Hematopoietic multipotent progenitor cell treated with erythropoietin and hydrocortisone succinate and interleukin-3 and kit ligand, for 17 days (in vitro differentiated cells): Measurements from ENCODE around the gene ARHGAP9.

Experiments used
- DNase-seq: peaks from one replicate; pipeline ENCODE4 v3.0.0-alpha.2; 2015; ENCODE audit warnings: low spot score

The ARHGAP9 gene

GRCh38 chr12:57472391-57472790 lies 7.3 kb downstream of the ARHGAP9 start:
- DNase-seq, result no peak

DNA sequence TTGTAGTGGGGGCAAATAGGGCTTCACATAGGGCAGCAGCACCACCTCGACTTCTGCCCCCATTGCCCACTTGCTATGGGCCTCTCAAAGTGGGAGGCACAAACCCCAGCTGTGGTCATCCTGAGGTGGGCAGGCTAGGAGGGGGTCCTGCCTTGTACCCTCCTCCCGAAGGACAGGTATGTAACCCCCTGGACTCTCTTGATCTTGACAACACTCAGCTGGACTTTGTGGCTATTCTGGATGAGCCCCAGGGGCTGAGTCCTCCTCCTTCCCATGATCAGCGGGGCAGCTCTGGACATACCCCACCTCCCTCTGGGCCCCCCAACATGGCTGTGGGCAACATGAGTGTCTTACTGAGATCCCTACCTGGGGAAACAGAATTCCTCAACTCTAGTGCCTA lies 8.0 kb downstream of the ARHGAP9 start:
- DNase-seq, result no peak

GRCh38 chr12:57470970-57471656 lies 8.6 kb downstream of the ARHGAP9 start:
- no peak for DNase-seq

DNA sequence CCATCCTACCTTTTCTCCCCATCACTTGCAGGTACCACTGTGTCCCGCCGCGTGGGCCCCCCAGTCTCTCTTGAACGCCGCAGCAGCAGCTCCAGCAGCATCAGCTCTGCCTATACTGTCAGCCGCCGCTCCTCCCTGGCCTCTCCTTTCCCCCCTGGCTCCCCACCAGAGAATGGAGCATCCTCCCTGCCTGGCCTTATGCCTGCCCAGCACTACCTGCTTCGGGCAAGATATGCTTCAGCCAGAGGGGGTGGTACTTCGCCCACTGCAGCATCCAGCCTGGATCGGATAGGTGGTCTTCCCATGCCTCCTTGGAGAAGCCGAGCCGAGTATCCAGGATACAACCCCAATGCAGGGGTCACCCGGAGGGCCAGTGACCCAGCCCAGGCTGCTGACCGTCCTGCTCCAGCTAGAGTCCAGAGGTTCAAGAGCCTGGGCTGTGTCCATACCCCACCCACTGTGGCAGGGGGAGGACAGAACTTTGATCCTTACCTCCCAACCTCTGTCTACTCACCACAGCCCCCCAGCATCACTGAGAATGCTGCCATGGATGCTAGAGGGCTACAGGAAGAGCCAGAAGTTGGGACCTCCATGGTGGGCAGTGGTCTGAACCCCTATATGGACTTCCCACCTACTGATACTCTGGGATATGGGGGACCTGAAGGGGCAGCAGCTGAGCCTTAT lies 9.2 kb downstream of the ARHGAP9 start:
- DNase-seq, result no peak

GRCh38 chr12:57469296-57470164 lies 10.1 kb downstream of the ARHGAP9 start:
- no peak for DNase-seq

- no peak for DNase-seq
Measured at GRCh38 chr12:57467915-57468314, 11.8 kb downstream of the ARHGAP9 start.

DNA sequence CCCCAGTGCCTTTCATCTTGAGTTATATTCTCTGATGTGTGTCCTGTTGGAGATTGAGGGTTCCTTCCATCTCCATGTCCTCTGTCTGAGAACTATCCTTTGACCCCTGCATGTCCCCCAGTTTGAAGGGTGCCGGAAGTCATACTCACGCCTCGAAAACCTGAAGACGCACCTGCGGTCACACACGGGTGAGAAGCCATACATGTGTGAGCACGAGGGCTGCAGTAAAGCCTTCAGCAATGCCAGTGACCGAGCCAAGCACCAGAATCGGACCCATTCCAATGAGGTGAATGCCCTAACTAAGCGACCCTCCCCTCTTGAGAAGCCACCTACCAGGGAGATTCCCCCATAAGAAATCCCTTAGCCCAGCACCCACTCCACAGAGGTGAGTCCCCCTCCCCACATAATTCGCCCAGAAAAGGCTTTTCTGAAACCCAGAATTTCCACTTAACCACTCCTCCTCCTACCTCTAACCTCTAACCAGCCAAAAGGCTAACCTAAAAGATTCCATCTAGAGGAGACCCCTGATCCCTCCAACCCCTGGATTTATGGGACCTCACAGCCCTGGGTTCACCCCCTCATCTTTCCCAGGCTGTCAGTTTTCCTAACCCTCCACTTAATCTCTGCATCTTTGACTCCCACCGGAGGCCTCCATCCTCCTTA lies 12.3 kb downstream of the ARHGAP9 start:
- no peak for DNase-seq

DNA sequence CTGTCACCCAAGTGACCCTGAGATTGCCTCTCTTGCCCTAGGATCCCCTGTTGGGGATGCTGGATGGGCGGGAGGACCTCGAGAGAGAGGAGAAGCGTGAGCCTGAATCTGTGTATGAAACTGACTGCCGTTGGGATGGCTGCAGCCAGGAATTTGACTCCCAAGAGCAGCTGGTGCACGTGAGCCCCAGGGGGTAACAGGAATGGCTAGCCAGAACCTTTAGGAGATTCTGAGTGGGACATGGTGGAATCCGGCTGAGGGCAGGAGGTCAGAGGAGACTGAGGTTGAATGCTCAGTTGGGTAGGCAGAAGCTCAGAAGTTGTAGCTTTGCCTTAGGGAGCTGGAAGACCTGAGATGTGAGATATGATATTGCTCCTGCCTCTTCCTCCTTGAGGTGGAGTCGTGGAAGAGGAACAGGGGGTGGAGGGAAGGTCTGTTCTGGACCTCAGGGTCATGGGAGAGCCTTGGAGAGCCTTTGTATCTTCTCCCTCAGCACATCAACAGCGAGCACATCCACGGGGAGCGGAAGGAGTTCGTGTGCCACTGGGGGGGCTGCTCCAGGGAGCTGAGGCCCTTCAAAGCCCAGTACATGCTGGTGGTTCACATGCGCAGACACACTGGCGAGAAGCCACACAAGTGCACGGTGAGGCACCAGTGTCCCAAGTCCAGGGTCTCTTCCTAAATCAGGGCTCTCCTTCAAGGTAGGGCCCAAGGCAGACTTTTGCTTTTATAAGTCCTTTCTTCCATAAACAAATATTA lies 13.7 kb downstream of the ARHGAP9 start:
- DNase-seq, result no peak

DNA sequence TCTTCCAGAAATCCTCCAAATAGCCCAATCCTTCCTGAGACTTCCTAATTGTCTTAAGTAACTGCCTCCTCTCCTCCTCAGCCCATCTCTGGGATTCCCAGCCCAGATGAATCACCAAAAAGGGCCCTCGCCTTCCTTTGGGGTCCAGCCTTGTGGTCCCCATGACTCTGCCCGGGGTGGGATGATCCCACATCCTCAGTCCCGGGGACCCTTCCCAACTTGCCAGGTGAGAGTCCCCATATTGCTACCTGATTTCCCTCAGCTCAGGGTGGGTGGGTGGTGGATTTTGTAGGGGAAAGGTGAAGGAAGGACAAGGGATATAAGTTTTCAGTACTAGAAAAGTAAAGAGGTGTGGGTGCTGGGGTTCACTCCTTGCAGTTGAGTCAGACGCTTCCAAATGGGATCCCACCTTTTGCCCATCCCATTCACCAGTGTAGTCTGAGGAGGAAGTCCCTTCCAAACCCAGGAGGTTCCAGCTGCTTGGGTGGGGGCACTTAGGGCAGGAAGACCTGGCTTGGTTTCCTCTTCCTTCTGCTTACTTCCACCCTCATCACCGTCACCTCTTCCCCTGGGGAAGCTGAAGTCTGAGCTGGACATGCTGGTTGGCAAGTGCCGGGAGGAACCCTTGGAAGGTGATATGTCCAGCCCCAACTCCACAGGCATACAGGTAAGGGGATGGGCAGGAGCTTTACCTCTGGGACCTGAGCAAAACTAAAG lies 14.5 kb downstream of the ARHGAP9 start:
- DNase-seq, result no peak

- no peak for DNase-seq
Measured at GRCh38 chr12:57464569-57464968, 15.1 kb downstream of the ARHGAP9 start.

GRCh38 chr12:57462912-57463253 lies 16.8 kb downstream of the ARHGAP9 start:
- DNase-seq, result no peak

- peak; percentile 88 for DNase-seq
Measured at GRCh38 chr12:57462251-57462911, 17.3 kb downstream of the ARHGAP9 start.

GRCh38 chr12:57461917-57462250 lies 17.8 kb downstream of the ARHGAP9 start:
- DNase-seq, result no peak

GRCh38 chr12:57461276-57461916 lies 18.3 kb downstream of the ARHGAP9 start:
- DNase-seq, result no peak

DNA sequence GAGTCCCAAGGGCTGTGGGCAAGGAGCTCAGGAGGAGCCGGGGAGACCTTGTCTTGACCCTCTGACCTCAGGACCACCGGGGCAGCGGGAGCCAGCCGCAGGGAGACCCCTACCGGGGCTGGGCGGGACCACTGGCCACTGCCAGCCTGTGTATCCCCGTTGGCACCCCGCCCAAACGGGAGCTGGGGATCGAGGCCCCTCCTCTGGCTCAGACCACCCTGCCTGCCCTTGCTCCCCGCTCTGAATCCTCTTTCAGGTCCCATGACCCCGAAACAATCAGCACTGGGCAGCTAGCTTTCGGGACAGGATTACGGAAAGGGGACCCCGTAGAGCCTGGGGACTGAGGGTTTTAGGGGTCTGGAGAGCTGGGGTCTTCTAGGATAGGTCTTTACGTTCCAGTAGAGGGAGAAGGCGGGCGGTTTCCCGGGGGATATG lies 18.8 kb downstream of the ARHGAP9 start:
- no peak for DNase-seq

DNA sequence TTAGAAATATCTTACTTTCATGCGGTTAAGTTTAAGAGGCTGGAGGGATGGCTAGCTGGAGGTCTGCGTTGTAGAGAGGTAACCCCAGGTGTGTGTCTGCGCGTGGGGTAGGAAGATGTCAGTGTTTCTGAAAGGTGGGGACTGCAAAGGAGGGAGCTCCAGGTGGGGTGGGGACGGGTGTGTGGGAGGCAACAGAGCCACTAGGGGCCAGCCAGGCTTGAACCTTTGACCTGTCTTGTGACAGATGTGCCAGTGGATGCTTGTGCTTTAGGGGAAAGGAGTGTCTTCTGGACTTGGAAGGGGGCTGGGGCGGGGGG lies 19.2 kb downstream of the ARHGAP9 start:
- DNase-seq, result no peak

DNA sequence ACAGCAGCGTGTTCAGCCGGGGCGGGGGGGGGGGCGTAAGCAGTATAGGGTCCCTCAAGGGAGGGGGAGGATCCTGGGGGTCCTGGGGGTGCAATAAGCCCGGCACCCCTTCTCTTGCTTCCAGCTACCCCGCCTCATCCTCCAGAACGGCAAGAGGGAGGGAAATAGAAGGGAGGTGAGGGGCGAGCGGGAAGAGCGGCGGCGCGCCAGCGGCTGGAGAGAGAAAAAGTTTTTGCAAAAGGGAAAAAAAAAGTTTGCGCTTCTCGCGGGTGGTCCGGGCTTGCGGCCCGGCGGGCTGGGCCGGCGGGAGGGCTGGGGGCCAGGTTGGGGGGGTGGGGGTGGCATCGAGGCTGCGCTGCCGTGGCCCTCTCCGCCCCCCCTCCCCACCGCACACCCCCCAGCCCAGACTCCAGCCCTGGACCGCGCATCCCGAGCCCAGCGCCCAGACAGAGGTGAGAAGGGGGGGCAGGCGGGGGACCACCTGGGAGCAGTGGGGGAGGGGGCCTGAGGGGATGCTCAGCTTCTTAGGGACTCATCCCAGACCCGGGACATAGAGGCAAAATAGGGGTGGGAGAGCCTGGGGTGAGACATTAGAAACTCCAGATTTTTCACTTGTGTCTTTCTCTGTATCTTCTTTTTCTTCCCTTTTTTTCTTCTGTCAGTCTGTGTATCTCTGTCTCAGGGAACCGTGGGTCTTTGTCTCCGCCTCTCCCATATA lies 19.8 kb downstream of the ARHGAP9 start, which contains the start of gene GLI1:
TSS of gene GLI1 (plus strand) at position 36 of the 718 bp plus-strand sequence. CDS start 3,907 bp downstream, outside the sequence.
- DNase-seq, result no peak

- peak; percentile 93 for DNase-seq
Measured at GRCh38 chr12:57459055-57459749, 20.5 kb downstream of the ARHGAP9 start.

DNA sequence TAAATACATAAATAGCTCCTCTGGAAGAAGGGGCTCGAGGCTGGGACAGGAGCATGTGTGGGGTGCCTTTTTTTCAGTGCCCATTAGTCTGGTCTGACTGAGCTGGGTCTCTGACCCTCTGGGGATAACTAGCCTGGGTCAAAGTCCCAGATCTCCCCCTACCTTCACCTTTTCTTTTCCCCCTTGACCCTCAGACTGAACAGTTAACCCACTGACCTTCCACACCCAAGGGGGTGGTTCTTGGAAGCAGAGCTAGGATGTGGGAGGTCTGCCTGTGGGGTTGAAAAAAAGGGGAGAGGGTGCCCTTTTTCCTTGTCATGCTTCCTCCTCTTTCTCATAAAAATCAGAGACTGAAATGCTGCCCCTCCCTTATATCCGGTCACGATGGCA lies 21.0 kb downstream of the ARHGAP9 start:
- no peak for DNase-seq
